ENCODE measurements around the gene C20orf173. TPM values are rescaled to one million over a fixed set of nuclear protein-coding genes. Genes with fewer than 3 reads are reported as not detected.
"Not testable (repeated sequence)": the region's sequence is repeated elsewhere in the genome, so short reads cannot be mapped to it uniquely, and the experiment has no call there.

The C20orf173 gene
- total RNA-seq, 1 experiment from 2014 or later, result not detected

GRCh38 chr20:35523298-35523888 is 6.1 kb downstream of the C20orf173 start:
- ATAC-seq (peak; percentile 94), DNase-seq (ENCODE audit: low read depth, low spot score) (no peak)
- Histone ChIP-seq H3K9ac (ENCODE audit: low read length) (no peak overlapping the region), H4K20me1 (ENCODE audit: insufficient read depth) (no peaks in the 10 kb centered on the region), H3K4me1 (ENCODE audit: control insufficient read depth in 1 of 2, insufficient read depth in 2 of 2, low read length in 2 of 2) (peaks cover 0 to 6% of the 10 kb centered on the region in 2 experiments; a peak in 2 of 4 replicates), H3K27me3 (ENCODE audit: insufficient read depth, low read length) (no peaks in the 10 kb centered on the region), H3K9me2 (ENCODE audit: insufficient read depth) (no peaks in the 10 kb centered on the region), H3K4me3 (replicated peaks in 1 of 2; ENCODE audit: low read depth in 1 of 2, low read length in 2 of 2) (no peak overlapping the region), H3K27ac (ENCODE audit: low read depth, low read length) (no peak overlapping the region), H3K9me3 (ENCODE audit: control insufficient read depth in 1 of 2, insufficient read depth in 1 of 2, low read depth in 1 of 2, low read length in 2 of 2) (no peaks in the 10 kb centered on the region), H3K4me2 (ENCODE audit: low read length) (no peak overlapping the region), H3K36me3 (ENCODE audit: control insufficient read depth in 1 of 2, insufficient read depth in 2 of 2, low read length in 2 of 2) (no peaks in the 10 kb centered on the region), H3K79me2 (ENCODE audit: insufficient read depth, low read length) (no peaks in the 10 kb centered on the region), H2AFZ (ENCODE audit: low read depth, low read length, poor library complexity, severe bottlenecking) (no peak overlapping the region)
- intact Hi-C loops (cut with micrococcal nuclease), result loop anchor here (1.0 kb wide), 1 partner anchor 60 kb away; no protein-coding TSS in a partner anchor
- ChIA-PET POLR2A (no interaction called here), RAD21 (ENCODE audit: low non-redundant PET in 1 of 2, low total read pairs in 2 of 2, uncharacterized antibody in 2 of 2, unreplicated experiment in 2 of 2) (no interaction called here), CTCF (no interaction called here)
- no peak for TF ChIP-seq YY1 (IDR thresholded peaks at IDR 0.05; ENCODE audit: extremely low read depth, insufficient replicate concordance, low read depth, low read length)
- TF ChIP-seq CTCF (IDR thresholded peaks at IDR 0.05 in 2 of 3, conservative IDR thresholded peaks at IDR 0.05 in 1 of 3; ENCODE audit: borderline replicate concordance in 1 of 3, insufficient read depth in 1 of 3, low read depth in 2 of 3, low read length in 2 of 3), result peak; percentile 34 to 83 (median 73); a peak in 4 of 6 replicates
- TF ChIP-seq RAD21 (IDR thresholded peaks at IDR 0.05; ENCODE audit: low read depth), result peak; percentile 48
- BruUV-seq (replicated peaks), result no TSS peak

GRCh38 chr20:35518955-35519354 is 10.5 kb downstream of the C20orf173 start:
- RAD21 ChIA-PET (ENCODE audit: low non-redundant PET in 1 of 2, low total read pairs in 2 of 2, uncharacterized antibody in 2 of 2, unreplicated experiment in 2 of 2), result no interaction called here
- no peak for TF ChIP-seq EZH2 (IDR thresholded peaks at IDR 0.05)
- TF ChIP-seq ZFX (IDR thresholded peaks at IDR 0.05), result no peak
- no peak for TF ChIP-seq RAD21 (IDR thresholded peaks at IDR 0.05; ENCODE audit: low read depth)
- no peak for TF ChIP-seq ATF3 (IDR thresholded peaks at IDR 0.05)
- no peak for TF ChIP-seq EGR1 (IDR thresholded peaks at IDR 0.05; ENCODE audit: low read depth)
- no peaks in the 10 kb centered on the region for H3K36me3 ChIP-seq (ENCODE audit: control insufficient read depth in 1 of 2, insufficient read depth in 2 of 2, low read length in 2 of 2)
- H3K4me2 ChIP-seq (ENCODE audit: low read length), result no peak overlapping the region
- H3K79me2 ChIP-seq (ENCODE audit: insufficient read depth, low read length), result no peaks in the 10 kb centered on the region
- no peaks in the 10 kb centered on the region for H3K27me3 ChIP-seq (ENCODE audit: insufficient read depth, low read length)
- CTCF ChIA-PET, result no interaction called here
- POLR2A ChIA-PET, result no interaction called here
- DNase-seq (ENCODE audit: low read depth, low spot score), result no peak
- BruUV-seq (replicated peaks), result no TSS peak
- H3K4me1 ChIP-seq (ENCODE audit: control insufficient read depth in 1 of 2, insufficient read depth in 2 of 2, low read length in 2 of 2), result peaks cover 13 to 19% of the 10 kb centered on the region in 2 experiments
- H3K9ac ChIP-seq (ENCODE audit: low read length), result no peak overlapping the region
- no peak overlapping the region for H3K27ac ChIP-seq (ENCODE audit: low read depth, low read length)
- ATAC-seq, result no peak
- no peaks in the 10 kb centered on the region for H3K9me2 ChIP-seq (ENCODE audit: insufficient read depth)
- intact Hi-C loops (cut with micrococcal nuclease), result no loop called here
- H3K9me3 ChIP-seq (ENCODE audit: control insufficient read depth in 1 of 2, insufficient read depth in 1 of 2, low read depth in 1 of 2, low read length in 2 of 2), result no peaks in the 10 kb centered on the region
- no peak overlapping the region for H3K4me3 ChIP-seq (replicated peaks in 1 of 2; ENCODE audit: low read depth in 1 of 2, low read length in 2 of 2)
- no peaks in the 10 kb centered on the region for H4K20me1 ChIP-seq (ENCODE audit: insufficient read depth)
- H2AFZ ChIP-seq (ENCODE audit: low read depth, low read length, poor library complexity, severe bottlenecking), result no peak overlapping the region

- BruUV-seq (replicated peaks); H3K9ac ChIP-seq (ENCODE audit: low read length); H3K36me3 ChIP-seq (ENCODE audit: control insufficient read depth in 1 of 2, insufficient read depth in 2 of 2, low read length in 2 of 2); H3K9me3 ChIP-seq (ENCODE audit: control insufficient read depth in 1 of 2, insufficient read depth in 1 of 2, low read depth in 1 of 2, low read length in 2 of 2); intact Hi-C loops (cut with micrococcal nuclease); POLR2A ChIA-PET; H3K27me3 ChIP-seq (ENCODE audit: insufficient read depth, low read length); CTCF ChIA-PET; H3K27ac ChIP-seq (ENCODE audit: low read depth, low read length); ATAC-seq; RAD21 ChIA-PET (ENCODE audit: low non-redundant PET in 1 of 2, low total read pairs in 2 of 2, uncharacterized antibody in 2 of 2, unreplicated experiment in 2 of 2); H3K4me2 ChIP-seq (ENCODE audit: low read length); H3K79me2 ChIP-seq (ENCODE audit: insufficient read depth, low read length); DNase-seq (ENCODE audit: low read depth, low spot score); H3K4me3 ChIP-seq (replicated peaks in 1 of 2; ENCODE audit: low read depth in 1 of 2, low read length in 2 of 2); H3K9me2 ChIP-seq (ENCODE audit: insufficient read depth); H2AFZ ChIP-seq (ENCODE audit: low read depth, low read length, poor library complexity, severe bottlenecking); H4K20me1 ChIP-seq (ENCODE audit: insufficient read depth): not testable (repeated sequence)
- peaks cover 13 to 19% of the 10 kb centered on the region in 2 experiments for H3K4me1 ChIP-seq (ENCODE audit: control insufficient read depth in 1 of 2, insufficient read depth in 2 of 2, low read length in 2 of 2)
Measured at GRCh38 chr20:35517767-35518166, 11.7 kb downstream of the C20orf173 start.

All from HCT116 (cell line).